Measurements from ENCODE around the gene NBAS.
A peak's percentile ranks its signal among the peaks of the same experiment; 100 is the strongest.
"Not testable (repeated sequence)": the region's sequence is repeated elsewhere in the genome, so short reads cannot be mapped to it uniquely, and the experiment has no call there.

Gene NBAS

DNA sequence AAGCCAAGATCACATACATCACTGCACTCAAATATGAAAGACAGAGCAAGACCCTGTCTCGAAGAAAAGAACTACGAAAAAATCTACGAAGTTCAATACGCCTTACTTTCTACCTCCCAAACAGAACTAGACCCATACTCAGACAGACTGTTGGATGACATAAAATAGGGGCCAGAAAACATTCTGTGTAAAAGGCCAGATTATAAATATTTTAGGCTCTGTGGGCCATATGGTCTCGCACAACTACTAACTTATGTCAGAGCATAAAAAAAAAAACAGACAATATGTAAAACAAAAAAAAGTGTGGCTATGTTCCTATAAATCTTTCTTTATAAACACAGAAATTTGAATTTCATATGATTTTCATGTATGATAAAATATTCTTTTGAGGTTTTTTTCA lies 40.8 kb downstream of the NBAS start:
- no peak for DNase-seq

DNA sequence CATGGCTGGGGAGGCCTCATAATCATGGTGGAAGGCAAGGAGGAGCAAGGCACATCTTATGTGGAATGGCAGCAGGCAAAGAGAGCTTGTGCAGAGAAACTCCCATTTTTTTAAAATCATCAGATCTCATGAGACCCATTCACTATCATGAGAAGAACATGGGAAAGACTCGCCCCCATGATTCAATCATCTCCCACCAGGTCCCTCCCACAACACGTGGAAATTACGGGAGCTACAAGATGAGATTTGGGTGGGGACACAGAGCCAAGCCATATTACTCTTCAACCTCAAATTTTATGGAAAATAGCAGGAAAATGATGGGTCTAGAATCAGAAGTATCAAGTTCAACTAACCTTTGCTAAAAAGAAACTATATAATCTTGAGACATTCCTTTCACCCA lies 42.4 kb downstream of the NBAS start:
- DNase-seq, result not testable (repeated sequence)

DNA sequence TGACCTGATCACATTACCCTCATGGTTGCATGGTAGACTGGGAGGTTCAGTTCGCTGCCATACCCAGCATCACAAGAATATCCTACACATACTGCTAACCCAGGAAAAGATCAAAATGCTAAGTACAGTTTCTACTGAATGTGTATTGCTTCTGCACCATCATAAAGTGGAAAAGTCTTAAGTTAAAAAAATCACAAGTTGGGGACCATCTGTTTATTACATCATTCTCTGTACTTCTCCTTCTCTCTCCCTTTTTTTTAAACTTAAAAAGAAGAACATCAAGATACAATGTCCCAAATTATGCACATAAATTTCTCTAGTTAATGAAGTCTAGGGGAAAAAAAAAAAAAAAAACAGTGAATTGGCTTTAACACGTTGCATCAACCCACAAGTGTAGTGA lies 43.3 kb downstream of the NBAS start:
- DNase-seq, result peak in 1 of 2 donors; percentile 4

DNA sequence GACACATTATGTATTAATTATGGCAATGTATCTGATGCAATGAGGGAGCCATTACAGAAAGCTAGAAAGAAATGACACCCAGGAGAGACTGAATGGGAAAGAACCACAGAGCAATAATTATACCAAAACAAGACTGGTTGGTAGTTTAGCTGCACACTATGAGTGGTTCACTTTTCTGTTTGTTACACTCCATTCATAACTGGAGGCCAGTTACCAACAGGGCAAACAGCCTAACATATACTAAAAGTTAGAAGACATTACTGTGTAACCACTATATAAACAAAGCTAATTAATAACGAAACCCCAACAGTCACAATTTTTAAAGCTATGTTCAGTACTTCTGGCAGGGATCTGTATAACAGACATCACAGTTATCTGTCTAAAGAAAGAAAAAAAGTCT lies 49.4 kb downstream of the NBAS start:
- no peak for DNase-seq

DNA sequence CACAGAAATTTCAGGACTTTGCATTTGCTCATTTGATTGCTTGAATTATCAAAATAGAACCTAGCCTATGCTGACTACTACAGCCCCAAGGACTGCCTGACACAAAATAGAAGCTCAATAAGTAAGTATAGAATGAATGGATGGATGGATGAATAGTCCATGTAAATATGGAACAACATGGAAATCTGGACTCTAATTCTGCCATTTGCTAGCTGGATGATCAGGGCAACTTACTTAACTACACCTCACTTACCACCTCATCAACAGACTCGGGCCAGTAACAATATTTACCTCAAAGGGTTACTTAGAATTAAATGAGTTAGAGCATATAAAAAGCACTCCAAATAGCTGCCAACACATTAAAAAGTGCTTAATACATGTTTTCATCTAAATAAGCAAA lies 50.6 kb downstream of the NBAS start:
- DNase-seq, result no peak

DNA sequence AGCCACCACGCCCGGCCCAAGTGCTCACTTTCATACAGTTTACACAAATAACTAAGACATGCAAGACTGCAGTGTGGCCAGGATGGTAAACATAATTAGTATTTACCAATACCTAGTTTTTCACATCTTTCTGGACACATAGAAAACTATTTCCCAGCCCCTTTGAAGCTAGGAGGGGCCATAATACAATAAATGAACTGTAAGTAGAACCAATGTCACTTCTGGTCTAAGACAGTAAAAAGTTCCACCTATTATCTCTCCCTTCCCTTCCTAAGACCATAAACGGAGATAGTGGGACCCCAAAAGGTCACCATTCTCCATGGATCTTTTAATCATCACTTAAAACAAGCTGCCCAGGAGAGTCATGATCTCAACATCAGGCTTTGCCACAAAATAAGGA lies 51.0 kb downstream of the NBAS start:
- DNase-seq, result no peak

DNA sequence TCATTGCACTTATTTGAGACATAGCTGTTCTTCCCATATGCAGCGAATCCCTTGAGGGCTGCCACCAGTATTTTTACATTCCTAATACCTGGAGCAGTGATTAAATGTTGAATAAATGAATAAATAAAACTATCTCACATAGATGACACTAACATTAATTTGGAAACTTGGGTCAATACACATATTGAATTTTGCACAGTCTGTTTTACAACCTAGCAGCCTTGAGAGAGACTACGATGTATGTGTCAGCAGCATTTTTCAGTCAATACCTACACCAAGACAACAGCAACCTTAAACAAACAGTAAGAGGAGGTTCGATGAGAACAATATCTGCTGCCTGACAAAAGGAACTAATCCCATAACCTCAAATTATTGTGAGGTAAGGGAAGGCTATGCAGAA lies 53.4 kb downstream of the NBAS start:
- DNase-seq, result no peak

DNA sequence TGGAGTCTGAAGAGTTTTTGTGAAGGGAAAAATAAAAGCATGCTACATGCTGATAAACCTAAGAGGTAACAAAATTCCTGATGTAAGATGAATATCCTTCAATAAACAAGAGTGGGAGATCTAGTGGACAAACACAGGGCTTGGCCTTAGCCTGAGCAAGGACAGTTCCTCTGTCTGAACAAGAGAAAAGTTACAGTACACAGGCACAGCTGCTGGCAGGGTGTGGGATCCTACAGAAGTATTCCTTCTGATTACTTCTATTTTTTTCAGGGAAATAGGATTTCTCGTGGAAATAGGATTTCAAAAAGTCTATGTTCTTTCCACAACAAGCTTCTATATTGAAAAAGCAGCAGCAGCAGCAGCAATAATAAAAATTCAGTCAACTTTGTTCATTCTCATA lies 54.1 kb downstream of the NBAS start:
- no peak for DNase-seq

DNA sequence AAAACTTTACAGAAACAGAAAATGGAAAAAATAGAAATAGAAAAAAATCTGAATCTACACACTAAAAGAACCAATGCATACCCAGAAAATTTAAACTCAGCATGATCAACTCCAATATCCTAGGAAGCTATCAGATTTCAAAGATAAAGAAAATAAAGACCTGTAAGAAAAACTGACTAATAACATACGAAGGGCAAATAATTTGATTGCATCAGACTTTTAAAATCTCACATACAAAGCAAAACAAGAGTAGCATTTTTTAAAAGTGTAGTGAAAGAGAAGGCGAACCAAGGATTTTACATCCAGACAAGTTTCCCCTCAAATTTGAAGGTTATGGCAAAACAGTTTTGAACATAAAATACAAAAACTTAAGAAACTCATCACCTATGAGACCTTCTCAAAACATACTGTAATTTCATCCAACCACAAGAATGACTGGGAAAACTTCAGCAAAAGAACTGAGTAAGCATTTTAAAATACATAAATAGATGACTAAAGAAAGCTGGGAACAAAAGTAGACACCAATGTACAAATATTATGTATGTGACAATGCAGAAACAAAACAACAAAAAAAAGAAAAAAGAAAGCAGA lies 54.8 kb downstream of the NBAS start:
- DNase-seq, result no peak

DNA sequence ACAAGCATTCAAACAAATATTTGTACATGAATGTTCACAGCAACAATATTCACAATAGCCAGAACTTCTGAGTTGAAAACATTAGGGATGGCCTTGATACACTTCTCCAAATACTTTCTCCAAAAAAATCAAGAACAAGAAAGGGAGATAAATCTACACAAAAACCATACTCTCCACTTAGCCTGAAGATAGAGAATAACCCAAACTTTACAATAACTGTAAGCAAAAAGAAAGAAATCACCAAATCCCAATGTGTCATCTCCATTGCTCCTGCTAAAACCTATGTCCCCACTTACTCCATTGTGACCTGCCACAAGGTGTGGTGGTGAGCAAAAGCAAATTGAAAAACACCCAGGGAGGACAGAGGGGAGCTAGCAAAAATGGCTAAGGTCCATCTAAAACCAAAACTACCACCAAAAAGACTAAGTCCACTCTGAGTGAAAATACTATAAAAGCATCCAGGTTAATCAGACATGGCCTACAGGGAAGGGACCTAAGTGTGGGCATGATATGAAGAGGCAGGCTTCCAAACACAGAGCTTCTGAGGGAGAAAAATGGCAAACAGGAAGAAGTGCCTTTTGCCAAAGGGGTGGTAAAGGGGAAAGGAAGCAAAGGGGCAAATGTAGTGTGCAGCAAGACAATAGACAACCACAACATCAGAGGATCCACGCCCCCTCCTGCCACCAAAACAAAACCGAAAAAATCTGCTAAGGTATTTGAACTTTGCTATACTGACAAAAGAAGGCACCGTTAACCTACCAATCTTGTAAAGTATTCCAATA lies 56.1 kb downstream of the NBAS start:
- no peak for DNase-seq

DNA sequence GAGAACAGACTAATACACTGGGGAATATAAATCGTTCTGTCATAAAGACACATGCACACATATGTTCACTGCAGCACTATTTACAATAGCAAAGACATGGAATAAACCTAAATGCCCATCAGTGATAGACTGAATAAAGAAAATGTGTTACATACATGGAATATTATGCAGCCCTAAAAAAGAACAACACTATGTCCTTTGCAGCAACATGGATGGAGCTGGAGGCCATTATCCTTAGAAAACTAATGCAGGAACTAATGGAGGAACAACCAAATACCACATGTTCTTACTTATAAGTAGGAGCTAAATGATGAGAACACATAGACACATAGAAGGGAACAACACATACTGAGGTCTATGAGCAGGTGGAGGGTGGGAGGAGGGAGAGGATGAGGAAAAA lies 61.9 kb downstream of the NBAS start:
- not testable (repeated sequence) for DNase-seq

DNA sequence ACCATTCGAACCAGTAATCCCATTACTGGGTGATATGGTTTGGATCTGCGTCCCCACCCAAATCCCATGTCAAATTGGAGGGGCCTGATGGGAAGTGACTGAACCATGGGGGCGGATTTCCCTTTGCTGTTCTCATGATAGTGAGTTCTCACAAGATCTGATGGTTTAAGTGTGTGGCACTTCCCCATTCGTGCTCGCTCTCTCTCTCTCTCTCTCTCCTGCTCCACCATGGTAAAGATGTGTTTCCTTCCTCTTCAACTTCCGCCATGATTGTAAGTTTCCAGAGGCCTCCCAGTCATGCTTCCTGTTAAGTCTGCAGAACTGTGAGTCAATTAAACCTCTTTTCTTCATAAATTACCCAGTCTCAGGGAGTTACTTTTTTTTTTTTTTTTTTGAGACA lies 62.6 kb downstream of the NBAS start:
- DNase-seq, result peak in 1 of 2 donors; percentile 9

DNA sequence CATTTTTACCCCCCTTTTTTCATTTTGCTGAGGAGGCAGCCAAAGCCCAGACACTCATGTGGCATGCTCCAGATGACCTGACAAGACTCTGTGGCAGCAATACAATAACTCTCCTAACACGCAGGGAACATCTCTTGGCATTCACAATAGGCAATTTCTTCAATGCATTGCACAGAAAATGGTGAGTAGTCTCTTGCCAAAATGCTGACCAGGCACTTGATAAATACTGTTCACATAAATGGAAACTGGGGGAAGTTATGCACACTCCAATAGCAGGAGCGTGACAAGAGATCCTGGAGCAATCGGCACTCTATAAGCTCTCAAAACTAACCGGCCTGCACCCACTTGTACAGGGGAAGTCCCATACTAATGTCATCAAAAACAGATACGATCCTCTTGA lies 66.3 kb downstream of the NBAS start:
- no peak for DNase-seq

DNA sequence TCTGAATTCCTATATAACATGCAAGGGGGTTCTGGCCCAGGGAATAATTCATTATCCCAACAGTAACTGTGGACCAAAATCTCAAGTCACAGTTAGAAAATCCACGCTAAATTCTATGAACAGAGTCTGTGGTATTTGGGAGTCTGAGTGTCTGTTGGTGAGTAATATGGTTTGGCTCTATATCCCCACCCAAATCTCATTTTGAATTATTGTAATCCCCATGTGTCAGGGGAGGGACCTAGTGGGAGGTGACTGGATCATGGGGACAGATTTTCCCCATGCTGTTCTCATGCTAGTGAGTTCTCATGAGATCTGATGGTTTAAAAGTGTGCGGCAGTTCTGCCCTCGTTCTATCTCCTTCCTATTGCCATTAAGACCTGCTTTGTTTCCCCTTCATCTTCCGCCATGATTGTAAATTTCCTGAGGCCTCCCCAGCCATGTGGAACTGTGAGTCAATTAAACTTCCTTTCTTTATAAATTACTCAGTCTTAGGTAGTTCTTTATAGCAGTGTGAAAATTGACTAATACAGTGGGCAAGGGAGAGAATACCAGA lies 68.3 kb downstream of the NBAS start:
- no peak for DNase-seq

DNA sequence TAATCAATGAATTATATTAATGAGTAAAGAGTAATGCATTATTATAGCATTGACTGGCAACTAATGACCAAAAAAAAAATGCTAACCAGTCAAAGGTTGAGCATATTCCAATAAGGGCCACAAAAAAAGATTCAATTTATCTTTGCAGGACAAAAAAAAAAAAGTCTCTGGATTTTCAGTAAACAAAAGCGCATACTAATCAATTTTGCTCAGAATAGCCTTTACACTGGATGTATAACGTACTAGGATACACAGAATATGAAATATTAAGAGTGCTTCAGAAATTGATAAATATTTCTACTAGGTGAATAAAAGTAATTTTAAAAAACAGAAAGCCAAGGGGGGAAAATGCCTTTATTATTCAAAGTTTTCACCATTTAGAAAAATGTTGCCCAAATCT lies 74.4 kb downstream of the NBAS start:
- no peak for DNase-seq

DNA sequence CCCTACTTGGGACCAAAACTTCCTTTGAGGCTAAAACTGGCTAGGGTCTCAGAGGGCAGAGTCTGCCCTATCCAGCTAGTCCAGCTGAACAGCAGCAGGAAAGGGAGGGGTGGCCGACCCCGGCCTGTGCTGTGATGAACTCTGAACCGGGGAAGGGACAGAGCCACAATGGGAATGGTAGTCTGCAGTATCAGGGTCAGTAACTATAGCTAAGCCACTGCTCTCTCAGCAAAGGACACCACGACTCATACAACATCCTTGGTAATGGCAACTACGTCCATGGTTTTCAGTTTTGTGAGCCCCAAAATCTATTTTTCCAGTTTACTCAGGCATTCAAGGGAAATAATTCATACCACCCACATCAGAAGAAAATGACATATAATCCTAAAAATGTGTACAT lies 75.2 kb downstream of the NBAS start:
- DNase-seq, result no peak

DNA sequence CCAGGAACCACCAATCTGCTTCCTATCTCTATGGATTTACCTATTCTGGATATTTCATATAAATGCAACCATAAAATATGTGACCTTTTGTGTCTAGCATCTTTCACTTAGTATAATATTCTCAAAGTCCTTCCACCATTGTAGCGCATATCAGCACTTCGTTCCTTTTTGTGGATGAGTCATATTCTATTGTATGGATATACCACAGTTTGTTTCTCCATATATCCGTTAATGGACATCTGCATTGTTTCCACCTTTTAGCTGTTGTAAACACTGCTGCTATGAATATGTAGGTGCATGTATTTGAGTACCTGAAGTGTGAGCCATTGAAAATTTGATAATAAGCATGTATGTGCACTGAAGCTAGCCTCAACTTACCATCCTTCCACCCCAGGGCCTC lies 80.1 kb downstream of the NBAS start:
- no peak for DNase-seq

DNA sequence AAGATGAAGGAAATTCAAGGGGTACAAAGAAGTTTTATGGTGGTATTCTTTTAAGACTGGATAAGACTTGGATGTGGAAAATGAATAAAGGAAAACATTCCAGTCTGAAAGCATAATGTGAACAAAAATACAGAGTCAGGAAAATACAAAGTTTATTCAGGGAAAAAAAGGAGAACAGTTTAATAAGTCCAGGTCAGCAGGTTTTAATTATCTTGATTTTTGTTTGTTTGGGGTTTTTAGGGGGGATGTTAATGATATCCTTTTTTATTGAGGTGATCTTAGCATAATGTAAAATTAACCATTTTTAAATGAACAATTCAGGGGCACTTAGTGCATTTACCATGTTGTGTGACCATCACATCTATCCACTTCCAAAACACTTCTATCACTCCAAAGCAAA lies 80.6 kb downstream of the NBAS start:
- DNase-seq, result no peak

DNA sequence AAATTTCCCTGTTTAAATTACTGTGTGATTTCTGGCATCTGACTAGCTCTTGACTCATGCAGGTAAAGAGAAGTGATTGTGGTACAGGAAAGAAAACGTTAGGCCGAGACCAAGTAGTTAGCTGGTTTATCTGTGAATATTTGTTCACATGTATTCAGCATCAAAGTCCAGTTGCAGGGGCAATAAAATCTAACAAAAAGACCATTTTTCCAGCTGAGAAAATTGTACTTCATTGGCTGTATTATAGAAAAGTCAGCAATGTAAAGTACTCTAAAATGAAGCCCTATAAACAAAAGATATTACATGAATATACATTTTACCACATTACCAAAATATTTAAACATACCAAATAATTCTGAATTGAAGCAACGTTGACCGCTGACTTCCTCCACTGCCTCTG lies 88.3 kb downstream of the NBAS start:
- no peak for DNase-seq

DNA sequence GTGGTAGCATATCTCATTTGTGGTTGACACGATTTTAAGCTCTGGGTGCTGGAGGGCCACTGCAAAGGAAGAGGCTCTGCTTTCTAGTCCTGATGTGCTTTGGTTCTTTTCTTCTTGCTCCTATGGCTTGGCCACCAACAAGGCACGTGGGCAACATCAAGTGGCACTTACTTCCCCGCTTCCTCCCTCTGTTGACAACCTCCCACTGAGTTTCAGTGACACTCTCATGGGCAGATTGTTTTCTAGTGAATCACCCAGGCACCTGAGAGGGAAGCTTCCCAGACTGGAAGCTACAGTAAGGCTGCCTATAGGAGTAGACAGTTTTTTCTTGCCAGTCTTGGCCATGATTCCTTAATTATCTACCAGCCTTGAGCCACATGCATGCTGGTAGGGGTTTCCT lies 89.0 kb downstream of the NBAS start:
- no peak for DNase-seq

DNA sequence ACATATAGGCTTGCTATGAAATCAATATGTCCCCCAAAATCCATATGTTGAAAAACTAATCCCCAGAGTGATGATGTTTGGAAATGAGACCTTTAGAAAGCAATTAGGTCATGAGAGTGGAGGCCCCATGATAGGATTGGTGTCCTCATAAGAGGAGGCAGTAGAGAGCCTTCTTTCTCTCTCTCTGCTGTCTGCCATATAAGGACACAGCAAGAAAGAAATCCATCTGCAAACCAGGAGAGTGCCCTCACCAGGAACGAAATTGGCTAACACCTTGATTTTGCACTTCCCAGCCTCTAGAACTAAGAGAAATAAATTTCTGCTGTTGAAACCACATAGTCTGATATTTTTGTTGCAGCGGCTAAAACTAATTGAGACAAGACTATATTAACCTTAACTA lies 89.5 kb downstream of the NBAS start:
- DNase-seq, result no peak

DNA sequence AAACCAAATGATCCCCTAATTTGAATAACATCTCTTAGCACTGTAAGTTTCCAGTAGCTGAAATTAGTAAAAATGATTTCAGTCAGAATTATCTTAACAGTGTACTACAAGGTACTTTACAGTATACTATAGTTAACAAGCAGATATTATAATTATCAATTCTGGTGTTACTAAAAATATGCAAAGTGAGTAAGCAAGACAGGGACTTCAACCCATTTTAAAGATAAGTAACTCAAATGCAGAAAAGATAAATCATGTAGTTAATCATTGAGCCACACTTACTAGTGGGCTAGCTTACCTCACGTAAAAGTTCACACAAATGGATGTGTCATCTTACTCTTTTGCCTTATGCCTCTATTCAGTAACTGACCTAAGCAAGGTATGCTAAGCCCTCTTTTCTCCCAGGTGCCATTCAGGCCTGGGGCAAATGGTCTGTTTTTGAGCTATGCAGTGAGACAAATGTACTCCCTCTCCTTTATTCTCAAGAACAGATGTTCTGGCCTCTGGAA lies 101.0 kb downstream of the NBAS start:
- DNase-seq, result no peak

DNA sequence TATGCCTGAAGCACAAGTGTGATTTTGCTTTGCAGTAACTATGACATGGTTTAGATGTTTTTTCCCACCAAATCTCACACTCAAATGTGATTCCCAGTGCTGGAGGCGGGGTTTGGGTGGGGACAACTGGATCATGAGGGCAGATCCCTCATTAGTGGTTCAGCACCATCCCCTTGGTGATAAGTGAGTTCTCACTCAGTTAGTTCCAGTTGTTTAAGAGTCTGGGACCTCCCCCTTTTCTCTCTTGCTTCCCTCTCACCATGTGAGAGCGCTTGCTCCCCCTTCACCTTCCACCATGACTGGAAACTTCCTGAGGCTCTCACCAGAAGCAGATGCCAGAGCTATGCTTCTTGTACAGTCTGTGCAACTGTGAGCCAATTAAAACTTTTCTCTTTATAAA lies 102.9 kb downstream of the NBAS start:
- DNase-seq, result no peak

DNA sequence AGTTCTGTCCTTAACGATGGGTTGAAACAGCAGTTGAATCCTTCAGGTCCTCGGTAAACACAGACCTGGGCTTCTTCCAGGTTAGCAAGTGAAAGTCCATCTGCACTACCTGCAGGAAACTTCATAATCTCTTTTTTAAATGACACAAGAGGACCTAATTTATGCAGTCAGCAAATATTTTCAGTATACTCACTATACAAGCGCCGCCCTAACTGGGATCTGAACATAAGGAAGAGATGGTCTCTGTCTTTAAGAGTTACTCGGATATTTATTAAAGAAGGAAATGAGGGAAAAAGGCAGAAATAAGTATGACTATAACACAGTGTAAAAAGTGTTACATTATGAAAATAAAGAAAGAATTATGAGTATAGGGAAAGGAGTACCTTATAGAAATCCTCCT lies 103.3 kb downstream of the NBAS start:
- DNase-seq, result no peak

DNA sequence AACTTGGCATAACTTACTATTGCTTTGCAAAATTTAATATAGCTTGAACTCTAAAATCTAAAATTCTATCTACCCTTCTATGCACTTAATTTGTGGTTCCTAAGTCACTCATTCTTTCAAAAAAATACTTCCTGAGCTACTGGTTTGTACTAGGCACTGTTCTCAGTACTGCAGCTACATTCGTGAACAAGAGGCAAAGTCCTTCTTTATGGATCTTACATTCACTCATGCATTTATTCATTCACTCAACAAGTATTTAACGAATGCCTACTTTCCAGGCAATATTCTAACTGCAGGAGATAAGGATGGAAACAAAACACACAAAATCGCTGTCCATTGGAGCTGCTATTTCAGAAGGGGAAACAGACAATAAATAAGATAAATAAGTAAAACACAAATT lies 104.8 kb downstream of the NBAS start:
- no peak for DNase-seq
